Esophagus (tissue), 2 donors: ENCODE measurements around the gene CAMK2D. TPM values are rescaled to one million over a fixed set of nuclear protein-coding genes. Genes with fewer than 3 reads are reported as not detected.

Experiments
- H3K27ac ChIP-seq, 2 donors: one replicate each; pipeline ENCODE4 v1.5.1; 2013; ENCODE audit warnings: low read depth in 2 of 2, mild to moderate bottlenecking in 2 of 2, inconsistent platforms in 1 of 2, low read length in 1 of 2, moderate library complexity in 1 of 2
- H3K27me3 ChIP-seq, 2 donors: one replicate each; pipeline ENCODE4 v1.6.1; 2013; ENCODE audit warnings: low read length in 2 of 2, control low read depth in 1 of 2, mild to moderate bottlenecking in 1 of 2; ENCODE audit not compliant: insufficient read depth in 2 of 2, control insufficient read depth in 1 of 2
- H3K36me3 ChIP-seq, 2 donors: one replicate each; pipeline ENCODE4 v1.6.1; 2013; ENCODE audit warnings: low read length in 1 of 2; ENCODE audit not compliant: control insufficient read depth in 2 of 2, insufficient read depth in 2 of 2
- H3K4me1 ChIP-seq, 2 donors: one replicate each; pipeline ENCODE4 v1.6.1; 2013; ENCODE audit warnings: low read length in 1 of 2; ENCODE audit not compliant: control insufficient read depth in 2 of 2, insufficient read depth in 2 of 2
- H3K4me3 ChIP-seq, 2 donors: one replicate each; pipeline ENCODE4 v1.5.1; 2013; ENCODE audit warnings: low read length in 2 of 2, mild to moderate bottlenecking in 2 of 2, low read depth in 1 of 2, moderate library complexity in 1 of 2
- H3K9me3 ChIP-seq, 2 donors: one replicate each; pipeline ENCODE4 v1.6.1; 2013; ENCODE audit warnings: mild to moderate bottlenecking in 2 of 2, low read depth in 1 of 2, low read length in 1 of 2, moderate library complexity in 1 of 2; ENCODE audit not compliant: control insufficient read depth in 2 of 2, insufficient read depth in 1 of 2
- WGBS, 2 donors: extraction: QIAGEN DNeasy Blood & Tissue Kit; methylation state at CpG; one replicate each; pipeline ENCODE4 v1.1.7; 2013; 5-methylcytosine and 5-hydroxymethylcytosine counted together
- polyA plus RNA-seq, 2 donors: library from polyadenylated mRNA; stranded (reverse); fragments of 200-250 nt; gene quantifications; one replicate each; pipeline ENCODE4 v1.2.3, GENCODE V29; 2013
- donor health status: healthy with polysubstance abuse.
- donor health status: Bipolar disorder and iron deficiency.

CAMK2D gene
- polyA plus RNA-seq, 2 donors, result 7.5 to 13.4 TPM

DNA sequence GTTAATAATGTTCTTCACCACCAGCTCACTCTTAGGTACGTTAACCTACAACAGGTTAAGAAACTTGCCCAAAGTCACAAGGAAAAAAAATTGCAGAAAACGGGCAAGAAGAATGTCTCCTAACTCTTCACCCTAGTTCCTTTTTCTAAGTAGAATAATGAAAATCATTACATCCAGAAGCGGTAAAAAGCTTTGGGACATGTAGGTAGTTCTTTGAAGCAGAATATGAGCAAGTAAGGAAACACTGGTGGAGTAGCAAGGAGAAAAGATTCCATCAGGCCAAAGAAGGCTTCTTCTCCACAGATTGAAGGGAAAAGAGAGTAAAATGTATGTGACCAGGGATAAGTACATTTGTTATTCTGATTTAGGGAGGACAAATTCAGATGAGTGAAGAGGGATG lies 4.1 kb downstream of the CAMK2D start:
- Histone ChIP-seq H3K4me3 (no peak overlapping the region), H3K4me1 (no peaks in the 10 kb centered on the region), H3K27me3 (no peaks in the 10 kb centered on the region), H3K9me3 (no peaks in the 10 kb centered on the region), H3K27ac (no peak overlapping the region), H3K36me3 (no peaks in the 10 kb centered on the region)
- WGBS, 2 donors, result 91 to 95% methylated on average over 3 of the region's 3 CpGs

DNA sequence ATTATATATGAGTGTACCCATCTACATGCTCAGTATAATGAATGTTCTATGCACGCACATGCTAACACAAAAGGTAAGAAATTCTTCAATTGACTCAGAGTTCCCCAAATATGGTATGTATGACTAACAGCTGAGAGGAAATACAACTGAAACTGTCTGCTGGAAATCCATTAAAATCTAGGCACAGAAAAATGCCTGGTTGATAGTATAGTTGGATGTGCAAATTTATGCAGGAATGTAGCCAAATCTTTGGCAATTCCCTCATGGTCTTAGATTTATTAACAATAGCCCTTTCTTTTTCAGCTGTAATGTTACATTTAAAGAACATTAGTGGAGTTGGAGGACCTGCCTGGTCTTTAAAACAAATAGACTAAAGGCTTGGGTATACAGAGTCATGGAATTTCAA lies 5.5 kb downstream of the CAMK2D start:
- no peaks in the 10 kb centered on the region for H3K27me3 ChIP-seq
- no peaks in the 10 kb centered on the region for H3K4me1 ChIP-seq
- H3K9me3 ChIP-seq, result no peaks in the 10 kb centered on the region
- no peak overlapping the region for H3K4me3 ChIP-seq
- 49 to 65% methylated on average over 1 of the region's 1 CpG for WGBS, 2 donors
- H3K36me3 ChIP-seq, result no peaks in the 10 kb centered on the region
- no peak overlapping the region for H3K27ac ChIP-seq

DNA sequence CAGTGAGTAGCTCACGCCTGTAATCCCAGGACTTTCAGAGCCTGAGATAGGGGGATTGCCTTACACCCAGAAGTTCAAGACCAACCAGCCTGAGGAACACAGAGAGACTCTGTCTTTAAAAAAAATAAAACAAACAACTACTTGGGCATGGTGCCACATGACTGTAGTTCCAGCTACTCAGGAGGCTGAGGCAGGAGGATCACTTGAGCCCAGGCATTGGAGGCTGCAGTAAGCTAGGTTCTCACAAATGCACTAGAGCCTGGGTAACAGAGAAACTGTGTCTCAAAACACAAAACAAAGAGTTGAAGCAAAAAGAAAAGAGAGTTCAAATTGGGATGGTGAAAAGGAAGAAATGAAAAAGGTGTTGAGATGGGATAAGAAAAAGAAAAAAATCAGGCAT lies 10.8 kb downstream of the CAMK2D start:
- Histone ChIP-seq H3K36me3 (no peaks in the 10 kb centered on the region), H3K9me3 (no peaks in the 10 kb centered on the region), H3K27me3 (no peaks in the 10 kb centered on the region), H3K4me1 (peaks cover 0 to 3% of the 10 kb centered on the region in 2 donors), H3K27ac (no peak overlapping the region), H3K4me3 (no peak overlapping the region)
- 99 to 100% methylated on average over 1 of the region's 1 CpG for WGBS, 2 donors

DNA sequence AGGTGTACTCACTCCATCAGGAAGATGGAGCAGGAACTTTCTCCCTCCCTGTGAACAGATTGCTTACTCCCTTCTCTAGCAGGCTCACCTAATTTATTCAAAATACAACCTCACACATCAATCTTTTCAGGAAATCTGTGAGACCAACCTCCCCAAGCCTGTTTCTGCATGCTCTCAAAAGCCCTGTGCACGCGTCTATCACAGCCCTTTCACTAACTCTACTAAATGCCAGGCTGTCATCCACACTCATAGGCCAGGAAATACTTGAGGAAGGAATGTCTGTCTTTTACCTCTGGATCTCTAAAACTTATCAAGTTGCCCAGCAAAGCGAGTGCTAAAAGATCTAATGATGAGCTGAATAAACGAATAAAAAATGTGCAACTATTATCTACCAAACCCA lies 11.2 kb downstream of the CAMK2D start:
- Histone ChIP-seq H3K36me3 (no peaks in the 10 kb centered on the region), H3K27ac (no peak overlapping the region), H3K4me1 (peaks cover 0 to 3% of the 10 kb centered on the region in 2 donors), H3K27me3 (no peaks in the 10 kb centered on the region), H3K9me3 (no peaks in the 10 kb centered on the region), H3K4me3 (no peak overlapping the region)
- 84 to 85% methylated on average over 4 of the region's 4 CpGs for WGBS, 2 donors

DNA sequence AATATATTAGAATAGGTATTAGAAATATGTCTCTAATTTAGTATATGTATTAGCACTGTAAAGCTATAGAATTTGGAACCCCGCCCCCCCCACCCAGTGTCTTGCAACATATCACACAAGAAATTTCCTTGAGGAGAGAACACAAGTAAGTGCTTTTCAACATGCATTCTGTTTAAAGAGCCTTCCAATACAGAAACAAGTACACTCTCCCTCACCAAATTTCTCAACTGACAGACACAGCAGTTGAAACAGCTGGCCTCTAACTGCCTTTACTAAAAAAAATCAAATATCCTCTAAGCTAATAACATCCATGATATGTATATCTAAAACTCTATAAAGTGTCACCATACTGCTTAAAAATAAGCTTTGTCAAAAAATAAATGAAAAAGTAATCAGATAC lies 12.4 kb downstream of the CAMK2D start:
- Histone ChIP-seq H3K4me1 (peaks cover 0 to 3% of the 10 kb centered on the region in 2 donors), H3K36me3 (no peaks in the 10 kb centered on the region), H3K27ac (no peak overlapping the region), H3K9me3 (no peaks in the 10 kb centered on the region), H3K4me3 (no peak overlapping the region), H3K27me3 (no peaks in the 10 kb centered on the region)
- 94 to 96% methylated on average over 1 of the region's 1 CpG for WGBS, 2 donors

DNA sequence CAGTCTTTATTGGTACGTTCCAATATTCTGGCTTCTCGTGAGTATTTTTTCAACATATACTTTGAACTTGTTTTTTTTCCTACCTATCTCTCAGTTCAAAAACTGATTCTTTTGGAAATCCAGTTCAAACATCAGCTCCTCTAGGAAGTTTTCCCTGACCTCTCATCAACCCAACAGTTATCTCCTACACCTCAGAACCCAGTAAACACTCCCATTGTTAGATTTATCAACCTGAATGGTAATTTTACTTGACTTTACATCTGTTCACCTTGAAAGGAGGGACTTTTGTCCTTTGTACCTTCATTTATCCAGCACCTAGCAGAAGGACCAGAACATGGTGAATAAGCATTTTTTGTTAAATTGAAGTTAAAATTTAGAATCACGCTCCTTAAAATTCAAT lies 13.6 kb downstream of the CAMK2D start:
- H3K27me3 ChIP-seq, result no peaks in the 10 kb centered on the region
- 94 to 98% methylated on average over 3 of the region's 3 CpGs for WGBS, 2 donors

DNA sequence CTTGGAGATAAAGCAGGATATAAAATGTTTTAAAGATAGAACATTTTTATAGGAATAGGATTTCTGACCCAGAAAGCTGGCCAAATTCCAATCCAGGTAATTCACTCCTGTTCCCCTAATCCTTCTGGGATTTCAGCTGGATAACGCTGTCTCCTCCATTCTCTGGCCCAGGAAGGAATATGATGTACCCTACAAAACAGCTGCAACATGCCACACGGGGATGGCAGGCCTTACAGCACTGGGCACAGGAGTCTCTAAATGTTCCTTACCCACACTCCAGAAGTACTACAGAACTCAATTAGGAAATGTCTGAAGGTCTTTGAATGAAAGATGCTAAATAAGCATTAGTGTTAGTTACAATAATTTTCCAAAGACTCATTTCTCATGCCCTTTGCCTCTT lies 15.8 kb downstream of the CAMK2D start:
- WGBS, 2 donors, result 95 to 97% methylated on average over 2 of the region's 2 CpGs
- Histone ChIP-seq H3K27me3 (no peaks in the 10 kb centered on the region), H3K27ac (no peak overlapping the region), H3K9me3 (no peaks in the 10 kb centered on the region), H3K36me3 (no peaks in the 10 kb centered on the region), H3K4me1 (peaks cover 0 to 3% of the 10 kb centered on the region in 2 donors), H3K4me3 (no peak overlapping the region)

More for the DNA sequence above, 13.6 kb downstream of the CAMK2D start:
- no peak overlapping the region for H3K4me3 ChIP-seq
- no peak overlapping the region for H3K27ac ChIP-seq
- peaks cover 0 to 3% of the 10 kb centered on the region in 2 donors for H3K4me1 ChIP-seq
- no peaks in the 10 kb centered on the region for H3K36me3 ChIP-seq
- no peaks in the 10 kb centered on the region for H3K9me3 ChIP-seq

DNA sequence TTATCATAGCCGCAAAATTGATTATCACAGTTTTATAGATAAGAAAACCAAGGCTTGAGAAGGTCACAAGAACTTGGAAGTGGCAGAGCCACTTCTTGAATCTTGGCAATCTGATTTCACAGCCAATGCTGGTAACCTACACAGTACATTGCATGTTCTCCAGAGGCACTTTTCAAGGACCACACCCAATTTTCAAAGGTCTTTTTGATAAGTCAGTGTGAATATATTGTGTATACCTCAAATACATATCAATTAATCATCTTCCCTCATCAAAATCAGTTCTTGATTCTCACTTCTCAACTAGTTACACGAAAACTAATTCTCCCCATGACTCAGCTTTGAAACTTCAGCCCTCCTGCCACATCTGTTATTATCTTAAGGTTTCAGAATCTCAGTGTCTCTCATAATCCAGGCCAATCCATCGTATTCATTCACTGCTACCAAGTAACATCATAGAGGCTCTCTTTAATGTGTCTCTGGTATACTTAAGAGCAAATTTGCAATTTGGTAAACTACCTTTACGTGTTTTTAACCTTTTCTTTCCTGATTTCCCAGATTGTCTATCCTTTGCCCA lies 16.8 kb downstream of the CAMK2D start:
- Histone ChIP-seq H3K27ac (no peak overlapping the region), H3K4me1 (no peaks in the 10 kb centered on the region), H3K36me3 (no peaks in the 10 kb centered on the region), H3K4me3 (no peak overlapping the region), H3K9me3 (no peaks in the 10 kb centered on the region), H3K27me3 (no peaks in the 10 kb centered on the region)
- 81 to 89% methylated on average over 4 of the region's 4 CpGs for WGBS, 2 donors

DNA sequence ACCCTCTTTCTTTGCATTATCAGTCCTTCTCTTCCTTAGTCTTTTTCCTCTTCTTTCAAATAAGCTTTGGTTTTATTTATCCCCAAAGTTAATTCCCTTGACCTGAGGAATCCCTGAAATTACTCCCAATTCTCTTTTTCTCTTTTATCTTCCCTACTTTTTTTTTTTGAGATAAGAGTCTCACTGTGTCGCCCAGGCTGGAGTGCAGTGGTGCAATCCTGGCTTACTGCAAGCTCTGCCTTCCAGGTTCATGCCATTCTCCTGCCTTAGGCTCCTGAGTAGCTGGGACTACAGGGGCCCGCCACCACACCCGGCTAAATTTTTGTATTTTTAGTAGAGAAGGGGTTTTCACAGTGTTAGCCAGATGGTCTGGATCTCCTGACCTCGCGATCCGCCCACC lies 17.8 kb downstream of the CAMK2D start:
- Histone ChIP-seq H3K27me3 (no peaks in the 10 kb centered on the region), H3K36me3 (no peaks in the 10 kb centered on the region), H3K27ac (no peak overlapping the region), H3K4me1 (no peaks in the 10 kb centered on the region), H3K4me3 (no peak overlapping the region), H3K9me3 (no peaks in the 10 kb centered on the region)
- 97 to 99% methylated on average over 6 of the region's 6 CpGs for WGBS, 2 donors

DNA sequence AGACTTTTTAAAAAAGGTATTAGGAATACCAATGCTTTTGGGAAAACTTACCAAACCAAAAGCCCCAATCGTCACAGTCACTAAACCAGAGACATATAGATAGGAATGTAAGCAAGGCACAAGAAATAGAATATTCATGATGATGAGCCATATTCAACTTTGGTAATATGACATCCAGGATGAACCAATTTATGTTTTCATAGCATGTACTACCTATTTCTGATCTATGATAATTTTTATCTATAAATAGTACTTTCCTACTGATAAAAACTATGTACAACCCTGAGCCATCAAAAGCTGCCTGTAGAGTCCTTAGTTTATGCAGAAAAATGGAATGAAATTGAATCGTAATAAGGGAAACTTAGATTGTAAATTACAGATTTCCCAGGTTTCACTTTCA lies 18.9 kb downstream of the CAMK2D start:
- 88 to 93% methylated on average over 2 of the region's 2 CpGs for WGBS, 2 donors
- no peaks in the 10 kb centered on the region for H3K36me3 ChIP-seq
- H3K4me1 ChIP-seq, result no peaks in the 10 kb centered on the region
- no peak overlapping the region for H3K4me3 ChIP-seq
- H3K27ac ChIP-seq, result no peak overlapping the region
- no peaks in the 10 kb centered on the region for H3K9me3 ChIP-seq
- H3K27me3 ChIP-seq, result no peaks in the 10 kb centered on the region
